Hindlimb muscle (tissue), 1 donor: Measurements from ENCODE around the gene TBKBP1. TPM values are rescaled to one million over a fixed set of nuclear protein-coding genes. Genes with fewer than 3 reads are reported as not detected.
"Not testable (repeated sequence)": the region's sequence is repeated elsewhere in the genome, so short reads cannot be mapped to it uniquely, and the experiment has no call there.

Experiments
- DNase-seq: peaks from one replicate; pipeline ENCODE4 v3.0.0-alpha.2; 2013
- polyA plus RNA-seq: library from polyadenylated mRNA; unstranded; fragments of 120-200 nt; gene quantifications from one replicate; pipeline ENCODE4 v1.2.1, GENCODE V29; 2013; ENCODE audit not compliant: insufficient read length

Gene TBKBP1
- polyA plus RNA-seq, 1 donor, result 38.6 TPM

GRCh38 chr17:47733674-47734410 lies 39.9 kb downstream of the TBKBP1 start:
- no peak for DNase-seq

DNA sequence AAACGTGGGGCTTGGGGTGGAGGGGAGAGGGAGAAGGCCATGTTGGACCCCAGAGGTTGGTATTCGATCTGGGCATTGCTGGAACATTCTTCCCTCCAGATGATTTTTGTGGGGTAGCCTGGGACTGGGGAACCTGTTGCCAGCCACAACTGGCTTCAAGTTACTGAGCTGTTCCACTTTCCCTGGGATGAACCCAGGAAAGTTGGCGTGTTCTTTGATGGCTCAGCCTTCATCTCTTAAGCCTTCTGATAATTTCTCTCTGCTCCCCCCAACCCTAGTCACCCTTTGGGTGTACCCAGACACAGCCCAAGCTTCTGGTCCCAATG lies 41.1 kb downstream of the TBKBP1 start:
- DNase-seq, result no peak

DNA sequence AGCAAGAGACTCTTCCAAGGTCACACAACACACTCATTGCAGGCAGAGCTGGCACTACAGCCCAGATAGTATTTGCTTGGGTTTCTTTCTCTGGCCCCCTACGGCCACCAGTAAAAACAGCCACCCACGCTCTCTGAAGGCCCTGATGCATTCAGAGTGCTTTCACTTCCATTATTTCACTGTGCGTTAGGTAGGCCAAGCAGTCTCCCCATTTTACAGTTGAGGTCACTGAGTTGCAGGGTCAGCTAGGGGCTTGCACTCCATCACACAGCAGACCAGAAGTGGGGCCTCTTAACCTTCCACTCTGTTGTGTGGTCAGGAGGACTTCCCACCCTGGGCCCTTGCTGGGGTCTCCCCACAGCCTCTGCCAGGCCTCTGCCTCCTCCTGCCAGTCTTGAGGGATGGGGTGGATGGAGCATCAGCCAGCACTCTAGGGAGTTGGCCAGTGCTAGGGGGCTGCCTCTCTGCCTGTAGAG lies 41.6 kb downstream of the TBKBP1 start:
- DNase-seq, result no peak

- no peak for DNase-seq
These were observed 42.8 kb downstream of the TBKBP1 start for GRCh38 chr17:47736501-47737495.

DNA sequence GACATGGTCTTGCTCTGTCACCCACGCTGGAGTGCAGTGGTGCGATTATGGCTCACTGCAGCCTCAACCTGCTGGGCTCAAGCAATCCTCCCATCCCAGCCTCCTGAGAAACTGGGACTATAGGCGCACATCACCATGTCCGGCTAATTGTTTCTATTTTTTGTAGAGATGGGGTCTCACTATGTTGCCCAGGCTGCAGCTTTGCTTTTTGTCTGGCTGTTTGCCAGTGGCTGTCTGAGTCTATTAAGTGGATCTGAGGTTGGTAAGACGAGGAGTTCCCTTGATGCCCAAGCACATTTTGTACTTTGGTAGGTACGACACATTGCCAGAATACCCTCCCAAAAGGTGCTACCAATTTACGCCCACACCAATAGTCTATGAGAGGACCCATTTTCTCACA lies 44.2 kb downstream of the TBKBP1 start:
- DNase-seq, result no peak

DNA sequence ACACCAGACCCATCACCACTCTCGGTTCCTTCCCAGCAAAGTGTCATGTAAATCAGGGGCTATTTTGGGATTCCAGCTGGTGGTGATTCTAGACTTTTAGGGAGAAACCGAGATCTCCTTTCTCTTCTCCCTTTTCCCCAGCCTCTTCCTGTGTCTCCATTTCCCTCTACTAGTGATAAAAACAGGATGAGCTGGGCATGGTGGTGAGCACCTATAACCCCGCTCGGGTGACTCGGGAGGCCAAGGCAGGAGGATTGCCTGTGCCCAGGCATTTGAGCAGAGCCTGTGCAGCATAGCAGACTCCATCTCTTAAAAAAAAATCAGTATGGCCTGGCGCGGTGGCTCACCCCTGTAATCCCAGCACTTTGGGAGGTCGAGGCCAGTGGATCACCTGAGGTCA lies 45.2 kb downstream of the TBKBP1 start:
- no peak for DNase-seq

- DNase-seq, result not testable (repeated sequence)
These were observed 46.0 kb downstream of the TBKBP1 start for GRCh38 chr17:47739945-47740344.

- no peak for DNase-seq
These were observed 47.3 kb downstream of the TBKBP1 start for GRCh38 chr17:47741109-47741792.

DNA sequence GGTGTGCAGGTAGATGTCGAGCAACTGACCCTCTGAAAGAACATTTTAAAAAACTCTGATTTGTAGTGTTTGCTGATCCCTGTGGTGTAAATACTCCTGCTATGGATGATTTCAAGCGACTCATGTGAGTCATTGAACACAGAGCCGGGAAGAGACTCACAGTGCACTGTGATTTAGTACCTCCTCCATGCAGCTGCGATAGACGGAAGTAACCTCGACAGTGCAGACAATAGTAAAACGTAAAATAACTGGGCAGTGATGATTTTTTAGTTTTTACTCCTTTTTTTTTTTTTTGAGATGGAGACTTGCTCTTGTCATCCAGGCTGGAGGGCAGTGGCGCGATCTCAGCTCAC lies 47.8 kb downstream of the TBKBP1 start:
- no peak for DNase-seq

- DNase-seq, result no peak
These were observed 48.6 kb downstream of the TBKBP1 start for GRCh38 chr17:47742319-47743181.

DNA sequence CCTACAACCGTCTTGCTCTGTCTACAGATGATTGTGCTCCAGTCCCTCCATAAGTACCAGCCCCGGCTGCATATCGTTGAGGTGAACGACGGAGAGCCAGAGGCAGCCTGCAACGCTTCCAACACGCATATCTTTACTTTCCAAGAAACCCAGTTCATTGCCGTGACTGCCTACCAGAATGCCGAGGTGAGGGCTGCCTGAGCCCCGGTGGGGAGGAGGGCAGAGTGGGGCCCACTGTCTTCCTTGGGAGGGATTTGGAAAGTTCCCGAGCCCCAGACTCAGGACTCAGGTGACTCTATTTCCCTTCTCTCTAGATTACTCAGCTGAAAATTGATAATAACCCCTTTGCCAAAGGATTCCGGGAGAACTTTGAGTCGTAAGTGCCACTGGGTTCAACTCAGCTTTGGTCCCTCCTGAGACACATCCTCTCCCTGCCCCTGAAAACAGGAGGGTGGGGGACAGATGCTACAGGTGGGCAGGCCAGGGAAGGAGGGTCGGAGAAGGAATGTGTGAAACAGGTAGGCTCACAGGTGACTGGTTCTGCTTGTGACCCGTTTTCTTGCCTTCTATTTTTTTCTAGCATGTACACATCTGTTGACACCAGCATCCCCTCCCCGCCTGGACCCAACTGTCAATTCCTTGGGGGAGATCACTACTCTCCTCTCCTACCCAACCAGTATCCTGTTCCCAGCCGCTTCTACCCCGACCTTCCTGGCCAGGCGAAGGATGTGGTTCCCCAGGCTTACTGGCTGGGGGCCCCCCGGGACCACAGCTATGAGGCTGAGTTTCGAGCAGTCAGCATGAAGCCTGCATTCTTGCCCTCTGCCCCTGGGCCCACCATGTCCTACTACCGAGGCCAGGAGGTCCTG lies 50.4 kb downstream of the TBKBP1 start:
- DNase-seq, result no peak

DNA sequence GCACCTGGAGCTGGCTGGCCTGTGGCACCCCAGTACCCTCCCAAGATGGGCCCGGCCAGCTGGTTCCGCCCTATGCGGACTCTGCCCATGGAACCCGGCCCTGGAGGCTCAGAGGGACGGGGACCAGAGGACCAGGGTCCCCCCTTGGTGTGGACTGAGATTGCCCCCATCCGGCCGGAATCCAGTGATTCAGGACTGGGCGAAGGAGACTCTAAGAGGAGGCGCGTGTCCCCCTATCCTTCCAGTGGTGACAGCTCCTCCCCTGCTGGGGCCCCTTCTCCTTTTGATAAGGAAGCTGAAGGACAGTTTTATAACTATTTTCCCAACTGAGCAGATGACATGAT lies 51.0 kb downstream of the TBKBP1 start:
- DNase-seq, result no peak

DNA sequence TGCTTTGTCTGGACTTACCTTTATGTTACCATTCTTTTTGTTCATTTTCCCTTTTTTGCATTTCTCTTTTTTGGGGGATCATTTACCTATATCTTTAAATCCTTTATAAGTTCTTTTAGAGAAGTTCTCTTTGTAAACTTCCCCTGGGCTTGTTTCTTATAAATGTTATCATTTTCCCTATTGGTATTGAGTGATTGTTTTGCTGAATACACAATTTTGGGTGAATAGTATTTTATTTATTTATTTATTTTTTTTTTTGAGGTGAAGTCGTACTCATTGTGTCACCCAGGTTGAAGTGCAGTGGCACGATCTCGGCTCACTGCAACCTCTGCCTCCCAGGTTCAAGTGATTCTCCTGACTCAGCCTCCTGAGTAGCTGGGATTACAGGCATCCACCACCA lies 57.5 kb downstream of the TBKBP1 start:
- no peak for DNase-seq

DNA sequence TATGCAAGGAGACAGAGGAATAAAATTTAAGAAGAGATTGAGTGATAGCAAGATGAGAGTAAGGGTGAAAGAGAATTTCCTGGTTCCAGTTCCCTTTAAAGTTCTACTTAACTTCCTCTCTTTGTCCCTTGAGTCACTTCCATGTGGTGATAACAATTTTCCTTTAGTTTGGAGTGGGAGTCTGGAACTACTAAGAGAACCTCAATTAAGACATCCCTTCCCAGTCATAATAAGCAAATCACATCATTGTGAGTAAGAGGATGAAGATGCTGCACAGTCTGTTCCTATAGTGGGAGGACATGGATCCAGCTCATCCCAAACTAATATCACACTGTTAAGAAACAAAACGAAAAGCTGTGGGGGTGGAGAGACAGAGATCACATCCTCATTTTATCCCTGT lies 63.4 kb downstream of the TBKBP1 start:
- no peak for DNase-seq

GRCh38 chr17:47760409-47761140 lies 66.6 kb downstream of the TBKBP1 start:
- no peak for DNase-seq

Other genes with a start within 250 kb of the TBKBP1 start
- gene NPEPPS, start 163.1 kb upstream of the TBKBP1 start, polyA plus RNA-seq, result 154 TPM
- gene KPNB1, start 44.2 kb upstream of the TBKBP1 start, polyA plus RNA-seq, result 144 TPM
- gene TBX21, start 39.1 kb downstream of the TBKBP1 start, polyA plus RNA-seq, result 0.15 TPM
- gene OSBPL7, start 127.6 kb downstream of the TBKBP1 start, polyA plus RNA-seq, result 16.1 TPM
- 68.7 TPM for gene MRPL10, start 137.4 kb downstream of the TBKBP1 start, polyA plus RNA-seq
- 1.5 TPM for gene LRRC46, start 137.5 kb downstream of the TBKBP1 start, polyA plus RNA-seq
- 26.5 TPM for gene SCRN2, start 147.1 kb downstream of the TBKBP1 start, polyA plus RNA-seq
- 0.93 TPM for gene SP6, start 157.0 kb downstream of the TBKBP1 start, polyA plus RNA-seq
- 19.0 TPM for gene SP2, start 202.1 kb downstream of the TBKBP1 start, polyA plus RNA-seq
- gene PNPO, start 247.4 kb downstream of the TBKBP1 start, polyA plus RNA-seq, result 11.2 TPM